NOMO-1 treated with dmso at 0.1 percent for 144 hours (cell line): ENCODE data around the gene NUF2.
"Not testable (repeated sequence)": the region's sequence is repeated elsewhere in the genome, so short reads cannot be mapped to it uniquely, and the experiment has no call there.

ENCODE experiments used
- DNase-seq: peaks from one replicate; lab custom pipeline; 2025; ENCODE audit not compliant: unreplicated experiment; lab: John Stamatoyannopoulos, UW

NUF2 gene

DNA sequence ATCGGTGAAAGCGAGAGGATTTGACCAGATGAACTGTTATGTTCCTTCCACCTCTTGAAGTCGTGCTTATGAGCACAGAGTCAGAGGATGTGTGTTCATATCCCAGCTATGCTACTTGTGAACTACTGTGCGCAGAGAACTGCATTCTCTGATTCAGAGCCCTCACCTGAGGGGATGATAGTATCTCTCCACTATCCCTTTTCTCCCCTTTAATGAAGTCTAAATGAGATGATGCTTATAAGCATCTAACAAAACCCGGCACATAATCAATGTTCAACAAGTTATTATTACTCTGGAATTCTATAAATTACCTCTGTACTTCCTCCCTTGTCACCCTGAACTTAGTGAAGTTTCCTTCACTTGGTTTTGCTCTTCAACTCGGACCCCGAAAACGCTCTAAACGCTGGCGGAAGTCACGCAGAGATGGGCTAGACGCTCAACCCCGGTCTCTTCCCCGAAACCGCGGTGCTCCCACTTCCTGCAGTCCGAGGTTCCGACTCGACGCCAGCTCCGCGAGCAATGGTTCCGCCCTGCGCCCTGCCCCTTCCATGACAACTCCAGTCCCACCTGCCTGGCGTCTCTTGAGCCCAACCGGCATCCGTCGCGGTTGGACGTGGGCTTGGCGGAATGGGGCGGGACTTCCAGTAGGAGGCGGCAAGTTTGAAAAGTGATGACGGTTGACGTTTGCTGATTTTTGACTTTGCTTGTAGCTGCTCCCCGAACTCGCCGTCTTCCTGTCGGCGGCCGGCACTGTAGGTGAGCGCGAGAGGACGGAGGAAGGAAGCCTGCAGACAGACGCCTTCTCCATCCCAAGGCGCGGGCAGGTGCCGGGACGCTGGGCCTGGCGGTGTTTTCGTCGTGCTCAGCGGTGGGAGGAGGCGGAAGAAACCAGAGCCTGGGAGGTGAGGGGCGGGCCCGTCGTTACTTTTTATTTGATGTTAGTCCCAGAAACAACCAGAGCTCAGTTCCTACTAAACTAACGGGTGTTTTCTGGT lies at the start of gene NUF2:
NUF2 (plus strand) TSS at position 644 of the 995 bp plus-strand sequence. CDS start 4,098 bp downstream, outside the sequence.
- peak; percentile 98 for DNase-seq

DNA sequence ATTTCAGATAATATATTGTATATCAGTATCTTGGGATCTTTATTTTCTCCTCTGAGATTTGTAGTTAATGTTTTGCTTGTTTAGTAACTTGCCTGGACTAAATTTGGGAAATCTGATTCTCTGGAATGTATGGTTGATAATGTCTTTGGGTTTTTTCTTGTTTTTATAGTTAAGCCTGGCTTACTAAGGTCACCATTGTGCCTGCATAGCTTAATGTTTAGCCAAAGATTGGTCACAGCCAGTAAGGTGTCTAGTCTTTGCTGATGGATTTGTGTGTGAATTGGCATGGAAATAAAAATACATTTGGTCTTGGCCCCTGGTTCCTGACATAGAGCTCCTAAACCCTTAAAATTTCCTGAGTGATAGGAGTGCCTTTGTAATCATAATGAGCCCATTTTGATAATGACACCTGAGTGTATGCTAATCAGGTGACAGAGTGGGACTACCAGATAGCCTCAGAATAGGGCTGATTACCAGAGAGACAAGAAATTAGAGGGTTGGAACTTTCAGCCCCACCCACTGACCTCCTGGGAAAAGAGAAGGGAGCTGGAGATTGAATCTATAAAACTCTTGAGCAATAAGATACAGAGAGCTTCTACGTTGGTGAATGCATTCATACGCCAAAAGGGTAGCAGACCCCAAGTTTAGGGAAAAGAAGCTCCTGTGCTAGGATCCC lies 47.9 kb upstream of the NUF2 start:
- DNase-seq: no peak

DNA sequence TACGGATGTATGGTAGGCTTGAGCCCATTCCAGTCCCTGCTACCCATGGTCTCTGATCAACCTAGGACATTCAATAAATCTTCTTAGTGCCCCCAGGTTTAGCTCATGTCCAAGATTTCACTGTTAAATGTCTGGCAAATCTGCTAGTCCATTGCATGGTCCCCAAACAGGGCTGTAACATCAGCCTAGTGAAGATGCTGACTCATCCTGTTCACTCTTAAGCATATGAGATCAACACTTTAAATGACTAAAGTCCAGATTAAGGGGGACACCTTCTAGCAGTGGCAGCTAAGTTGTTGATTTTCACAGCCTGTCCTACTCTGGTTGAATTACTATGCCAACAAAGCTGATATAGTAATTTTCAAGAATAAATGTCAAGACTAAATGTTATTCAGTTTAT lies 46.5 kb upstream of the NUF2 start:
- DNase-seq: no peak

DNA sequence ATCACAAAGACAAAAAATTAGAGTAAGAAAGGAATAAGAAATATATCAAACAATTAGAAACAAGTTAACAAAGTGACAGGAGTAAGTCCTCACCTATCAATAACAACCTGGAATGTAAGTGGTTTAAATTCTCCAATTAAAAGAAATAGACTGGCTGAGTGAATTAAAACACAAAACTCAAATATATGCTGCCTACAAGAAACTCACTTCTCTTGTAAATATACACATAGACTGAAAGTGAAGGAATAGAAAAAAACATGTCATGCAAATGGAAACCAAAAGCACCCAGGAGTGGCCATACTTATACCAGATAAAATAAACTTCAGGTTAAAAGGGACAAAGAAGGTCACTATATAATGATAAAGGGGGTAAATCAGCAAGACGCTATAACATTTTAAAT lies 43.2 kb upstream of the NUF2 start:
- no peak for DNase-seq

DNA sequence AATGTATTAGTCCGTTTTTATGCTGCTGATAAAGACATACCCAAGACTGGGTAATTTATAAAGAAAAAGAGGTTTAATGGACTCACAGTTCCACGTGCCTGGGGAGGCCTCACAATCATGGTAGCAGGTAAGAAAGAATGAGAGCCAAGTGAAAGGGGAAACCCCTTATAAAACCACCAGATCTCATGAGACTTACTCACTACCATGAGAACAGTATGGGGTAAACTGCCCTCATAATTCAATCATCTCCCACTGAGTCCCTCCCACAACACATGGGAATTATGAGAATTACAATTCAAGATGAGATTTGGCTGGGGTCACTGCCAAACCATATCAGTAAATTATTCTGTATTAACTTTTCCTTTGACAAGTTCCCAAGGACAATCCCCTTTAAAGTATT lies 36.9 kb upstream of the NUF2 start:
- not testable (repeated sequence) for DNase-seq

DNA sequence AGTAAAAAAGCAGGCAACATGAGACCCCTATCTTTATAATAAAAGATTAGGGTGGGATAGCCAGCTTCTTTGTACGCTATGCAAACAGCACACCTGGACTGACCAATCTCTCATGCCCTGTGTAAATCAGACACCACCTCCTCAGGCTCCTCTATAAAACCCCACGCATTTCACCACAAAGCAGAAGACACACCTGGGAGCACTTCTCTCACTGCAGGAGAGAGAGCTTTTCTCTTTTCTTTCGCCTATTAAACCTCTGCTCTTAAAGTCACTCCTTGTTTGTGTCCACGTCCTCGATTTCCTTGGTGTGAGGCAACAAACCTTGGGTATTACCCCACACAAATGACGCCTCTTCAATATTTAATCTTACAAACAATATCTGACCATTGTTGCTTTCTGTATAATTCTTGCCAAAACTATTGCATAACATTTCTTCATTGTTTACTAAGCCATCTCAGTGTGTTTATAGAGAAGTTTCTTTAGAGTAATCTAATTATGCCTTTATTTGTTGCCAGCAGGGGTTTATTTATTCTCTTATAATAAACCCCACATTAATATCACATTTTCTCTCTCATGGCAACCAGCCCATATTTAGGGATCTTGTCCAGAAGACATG lies 31.6 kb upstream of the NUF2 start:
- DNase-seq: no peak

DNA sequence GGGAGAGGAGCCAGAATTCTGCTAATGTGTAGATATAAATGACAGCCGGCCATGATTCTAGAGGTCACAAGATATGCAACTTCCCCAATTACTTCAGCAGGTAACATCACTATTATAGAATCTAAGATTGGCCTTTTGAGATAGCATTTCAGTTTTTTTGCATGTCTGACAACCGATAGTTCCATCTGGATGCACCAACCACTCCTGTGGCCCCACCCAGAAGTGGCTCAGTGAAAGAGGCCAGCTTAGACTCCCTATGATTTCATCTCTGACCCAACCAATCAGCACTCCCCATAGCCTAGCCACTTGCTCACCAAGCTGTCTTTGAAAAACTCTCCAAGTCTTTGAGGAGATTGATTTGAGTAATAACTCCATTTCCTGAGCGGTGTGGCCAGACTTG lies 30.3 kb upstream of the NUF2 start:
- DNase-seq: no peak

DNA sequence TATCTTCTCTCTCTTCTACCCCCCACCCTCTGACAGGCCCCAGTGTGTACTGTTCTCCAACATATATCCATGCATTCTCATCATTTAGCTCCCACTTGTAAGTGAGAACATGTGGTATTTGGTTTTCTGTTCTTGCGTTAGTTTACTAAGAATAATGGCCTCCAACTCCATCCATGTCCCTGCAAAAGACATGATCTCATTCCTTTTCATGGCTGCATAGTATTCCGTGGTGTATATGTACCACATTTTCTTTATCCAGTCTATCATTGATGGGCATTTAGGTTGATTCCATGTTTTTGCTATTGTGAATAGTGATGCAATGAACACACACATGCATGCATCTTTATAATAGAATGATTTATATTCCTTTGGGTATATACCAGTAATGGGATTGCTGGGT lies 29.6 kb upstream of the NUF2 start:
- not testable (repeated sequence) for DNase-seq

DNA sequence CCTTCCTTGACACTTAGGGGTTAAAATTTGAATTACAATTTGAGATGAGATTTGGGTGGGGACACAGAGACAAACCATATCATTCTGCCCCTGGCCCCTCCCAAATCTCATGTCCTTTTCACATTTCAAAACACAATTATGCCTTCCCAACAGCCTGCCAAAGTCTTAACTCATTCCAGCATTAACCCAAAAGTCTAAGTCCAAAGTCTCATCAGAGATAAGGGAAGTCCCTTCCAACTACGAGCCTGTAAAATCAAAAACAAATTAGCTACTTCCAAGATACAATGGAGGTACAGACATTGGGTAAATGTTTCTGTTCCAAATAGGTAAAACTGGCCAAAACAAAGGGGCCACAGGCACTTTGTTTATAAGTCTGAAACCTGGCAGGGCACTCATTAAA lies 28.3 kb upstream of the NUF2 start:
- DNase-seq: not testable (repeated sequence)

DNA sequence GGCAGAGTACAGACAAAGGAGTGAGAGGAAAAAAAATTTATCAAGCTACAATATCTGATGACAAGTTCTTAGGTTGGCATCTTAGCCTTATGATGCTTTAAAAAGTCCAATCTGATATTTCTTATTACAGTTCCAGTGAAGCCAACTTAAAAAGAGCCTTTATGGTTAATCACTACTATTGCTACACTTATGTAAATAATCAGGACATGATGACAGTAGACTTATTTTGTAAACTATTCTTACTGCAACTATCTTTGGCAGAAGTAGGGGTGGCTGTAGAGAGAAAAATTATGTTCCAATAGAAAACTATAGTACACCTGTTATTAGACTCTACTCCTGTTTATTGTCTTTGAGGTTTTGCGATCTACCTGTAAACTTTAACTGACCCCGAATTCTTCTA lies 25.8 kb upstream of the NUF2 start:
- no peak for DNase-seq

DNA sequence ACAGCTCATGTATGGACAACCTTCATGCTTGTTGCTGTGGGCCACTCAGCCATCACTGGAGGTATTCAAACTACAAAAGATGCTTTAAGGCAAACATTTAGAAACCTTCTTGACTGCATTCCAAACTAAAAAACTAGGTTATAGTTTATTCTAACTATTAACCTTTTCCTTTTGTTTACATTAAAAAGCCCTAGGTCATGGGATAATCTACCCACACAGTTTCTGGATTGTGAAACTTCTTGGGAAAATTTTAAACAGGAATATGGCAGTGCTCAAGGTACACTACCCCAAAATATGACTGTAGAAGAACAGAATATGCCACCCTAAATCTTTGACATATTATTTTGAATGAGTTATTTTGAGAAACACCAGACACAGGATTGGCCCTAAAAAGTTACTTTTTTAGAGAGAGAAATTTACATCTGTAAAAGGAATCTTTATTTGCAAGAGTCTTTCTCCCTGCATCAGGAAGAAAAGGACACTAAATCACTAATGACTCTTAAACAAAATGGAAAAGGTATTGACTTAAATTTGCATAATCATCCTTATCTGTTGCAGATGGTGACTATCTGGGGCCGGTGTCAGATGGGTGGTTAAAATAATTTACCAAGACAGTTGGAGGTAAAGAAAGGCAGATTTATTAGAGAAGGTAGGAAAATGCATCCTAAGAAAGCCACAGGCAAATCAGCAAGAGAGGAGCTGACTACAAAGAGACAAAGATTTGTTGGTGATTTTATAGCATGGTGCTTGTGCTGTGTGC lies 25.1 kb upstream of the NUF2 start:
- no peak for DNase-seq

DNA sequence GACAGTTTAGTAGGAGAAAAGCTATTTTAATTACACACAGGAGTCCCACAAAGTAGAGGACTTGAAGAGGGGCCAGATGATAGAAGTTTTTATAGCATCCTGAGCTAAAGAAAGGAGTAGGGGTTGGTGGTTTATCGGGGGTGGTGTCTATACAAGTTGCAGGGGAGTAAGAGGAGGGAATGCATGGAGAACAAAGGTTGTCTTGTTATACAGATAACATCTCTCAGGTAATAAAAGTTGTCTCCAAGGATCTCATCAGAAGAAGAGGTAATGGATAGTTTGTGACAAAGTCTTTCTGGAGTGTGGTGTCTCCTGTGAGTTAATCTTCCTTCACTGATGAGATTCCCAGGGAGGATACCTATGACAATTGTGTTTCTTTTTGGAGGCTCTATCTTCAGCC lies 23.4 kb upstream of the NUF2 start:
- no peak for DNase-seq

DNA sequence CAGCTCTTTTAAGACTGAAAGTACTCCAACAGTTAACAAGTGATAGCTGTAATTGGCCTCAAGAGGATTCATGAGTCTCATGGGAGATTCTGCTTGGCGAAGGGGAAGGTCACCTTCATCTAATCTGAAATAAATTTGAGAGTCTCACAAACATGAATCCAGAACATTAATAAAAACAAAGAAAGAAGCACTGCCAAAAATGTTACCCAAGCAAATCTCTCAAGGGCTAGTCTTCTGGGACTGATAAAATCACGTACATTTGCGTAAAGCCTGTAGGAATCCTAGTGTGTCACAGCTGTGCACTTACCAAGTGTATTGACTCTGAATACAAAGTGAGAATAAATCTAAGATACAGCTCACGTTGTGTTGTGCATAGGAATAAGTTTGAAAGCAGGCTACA lies 21.2 kb upstream of the NUF2 start:
- no peak for DNase-seq

DNA sequence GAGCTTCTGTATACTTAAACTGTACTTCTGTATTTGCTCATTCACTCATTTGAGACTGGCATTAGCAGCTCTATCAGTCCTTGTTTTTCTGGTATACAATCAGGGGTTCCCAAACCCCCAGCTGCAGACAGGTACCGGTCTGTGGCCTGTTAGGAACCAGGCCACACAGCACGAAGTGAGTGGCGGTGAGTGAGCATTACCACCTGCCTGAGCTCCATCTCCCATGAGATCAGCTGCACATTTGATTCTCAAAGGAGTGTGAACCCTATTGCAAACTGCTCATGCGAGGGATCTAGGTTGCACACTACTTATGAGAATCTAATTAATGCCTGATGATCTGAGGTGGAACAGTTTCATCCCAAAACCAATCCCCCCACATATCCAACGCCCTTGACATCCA lies 18.2 kb upstream of the NUF2 start:
- no peak for DNase-seq

DNA sequence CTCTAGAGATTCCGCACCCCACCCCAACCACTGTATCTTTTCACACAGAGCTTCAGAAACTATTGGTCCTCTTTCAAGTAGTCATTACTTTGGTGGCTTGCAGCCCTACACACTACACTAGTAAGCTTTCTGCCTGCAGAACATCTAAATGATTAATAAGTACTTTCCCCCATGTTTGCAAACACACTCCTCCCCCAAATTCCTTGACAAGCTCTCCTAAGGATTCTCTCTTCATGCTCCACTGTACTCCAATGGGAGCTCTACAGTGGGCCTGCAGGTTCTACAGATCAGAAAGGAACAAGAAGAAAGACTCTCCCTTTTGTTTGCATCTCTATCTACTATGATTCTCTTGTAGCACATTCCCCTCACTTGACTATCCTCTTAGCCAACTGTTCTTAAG lies 16.3 kb upstream of the NUF2 start:
- DNase-seq: no peak

DNA sequence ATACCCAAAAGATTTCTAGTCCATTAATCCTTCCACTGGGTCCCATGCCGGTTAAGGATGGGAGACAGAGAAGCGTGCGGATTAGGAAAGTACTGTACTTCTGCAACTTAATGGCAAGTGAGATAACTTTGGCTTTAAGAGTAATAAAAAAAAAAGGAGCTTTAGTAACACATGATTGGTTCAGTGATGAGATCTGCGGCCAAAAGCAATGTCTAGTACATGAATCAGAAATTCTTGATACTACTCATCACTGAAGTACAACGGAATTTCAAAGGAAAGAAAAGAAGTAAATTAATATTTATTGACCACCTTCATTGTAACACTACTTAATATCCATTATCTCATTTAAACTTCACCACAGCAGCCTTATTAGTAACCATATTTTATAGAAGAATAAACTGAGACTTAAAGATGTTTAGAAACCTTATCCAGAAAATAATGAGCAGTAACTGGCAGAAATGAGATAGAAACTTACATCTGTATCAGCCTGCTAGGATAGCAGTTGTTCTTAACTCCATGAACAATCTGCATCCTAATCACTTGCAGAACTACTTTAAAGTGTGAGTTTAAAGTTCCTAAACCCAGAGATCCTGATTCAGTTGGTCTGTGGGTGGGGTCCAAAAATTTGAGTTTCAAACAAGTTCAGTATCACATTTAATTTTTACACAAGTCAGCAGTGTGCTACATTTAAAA lies 14.1 kb upstream of the NUF2 start:
- DNase-seq: no peak

DNA sequence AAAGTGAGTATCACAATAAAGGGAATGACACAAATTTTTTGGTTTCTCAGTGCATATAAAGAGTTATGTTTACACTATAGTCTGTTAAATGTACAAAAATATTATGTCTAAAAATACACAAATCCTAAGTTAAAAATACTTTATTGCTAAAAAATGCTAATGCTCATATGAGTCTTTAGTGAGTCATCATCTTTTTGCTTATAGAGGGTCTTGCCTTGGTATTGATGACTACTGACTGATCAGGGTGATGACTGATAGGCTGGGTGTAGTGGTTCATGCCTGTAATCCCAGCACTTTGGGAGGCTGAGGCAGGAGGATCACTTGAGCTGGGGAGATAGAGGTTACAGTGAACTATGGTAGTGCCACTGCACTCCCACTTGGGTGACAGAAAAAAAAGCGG lies 12.9 kb upstream of the NUF2 start:
- no peak for DNase-seq

DNA sequence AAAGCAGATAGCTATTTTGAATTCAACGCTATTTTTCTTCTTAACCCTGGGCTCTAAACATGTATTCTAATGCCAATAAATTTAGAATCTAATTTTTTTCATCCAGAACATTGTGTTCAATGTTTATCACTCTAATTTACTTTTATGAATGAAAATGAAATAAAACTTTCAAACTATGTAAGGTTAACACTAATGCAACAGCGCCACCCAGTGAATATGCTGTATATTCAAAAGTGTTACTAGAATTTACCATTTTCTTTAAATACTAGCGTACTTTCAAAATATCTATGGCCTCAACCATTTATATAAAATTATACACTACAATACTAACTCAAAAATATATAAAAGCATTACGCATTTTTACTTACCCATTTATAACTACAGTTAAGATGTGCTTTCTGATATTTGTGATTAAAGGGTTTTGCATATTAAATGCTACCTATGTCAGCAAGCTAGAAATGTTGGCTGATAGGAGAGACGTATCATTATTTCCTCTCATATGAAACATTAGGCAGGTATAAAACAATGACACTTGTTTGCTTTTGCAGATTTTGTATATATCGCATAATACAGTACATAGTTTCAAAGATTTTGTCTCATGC lies 5.9 kb upstream of the NUF2 start:
- DNase-seq: no peak

DNA sequence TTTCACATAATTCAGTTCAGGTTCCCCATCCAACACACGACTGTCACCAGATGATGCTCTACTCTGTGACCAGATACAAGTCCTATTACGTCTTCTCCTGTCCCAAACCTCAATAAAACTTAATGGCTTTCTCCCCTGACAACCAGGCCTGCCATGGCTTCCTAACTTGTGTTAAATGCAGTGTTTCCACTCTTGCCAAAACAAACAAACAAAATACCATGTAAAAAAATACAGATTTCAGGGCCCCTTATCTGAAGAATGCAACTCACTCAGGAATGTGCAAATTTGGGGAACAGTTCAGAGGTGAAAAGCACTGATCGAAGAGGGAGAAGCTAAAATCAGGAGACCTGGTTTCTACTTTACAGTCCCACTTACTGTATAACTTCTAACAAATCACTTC lies 863 bp upstream of the NUF2 start:
- DNase-seq: no peak

DNA sequence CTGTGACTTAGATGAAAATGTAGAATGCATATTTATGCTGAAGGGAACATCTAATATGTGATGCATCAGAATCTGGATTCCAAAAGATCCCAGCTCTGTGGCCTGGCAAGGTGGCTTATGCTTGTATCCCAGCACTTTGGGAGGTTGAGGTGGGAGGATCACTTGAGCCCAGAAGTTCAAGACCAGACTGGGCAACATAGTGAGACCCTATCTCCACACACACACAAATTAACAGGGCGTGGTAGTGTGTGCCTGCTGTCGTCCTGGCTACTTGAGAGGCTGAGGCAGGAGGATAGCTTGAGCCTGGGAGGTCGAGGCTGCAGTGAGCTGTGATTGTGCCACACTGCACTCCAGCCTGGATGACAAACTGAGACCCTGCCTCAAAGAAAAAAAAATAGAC lies 1.6 kb downstream of the NUF2 start:
- DNase-seq: not testable (repeated sequence)
